Osteoblast (primary cell): ENCODE measurements around the gene CACNA1C. TPM values are rescaled to one million over a fixed set of nuclear protein-coding genes. Genes with fewer than 3 reads are reported as not detected.

Experiments used
- DNase-seq: peaks from one replicate; pipeline ENCODE4 v3.0.0; 2011; ENCODE audit warnings: low spot score, mixed read lengths; ENCODE audit not compliant: insufficient read length; ENCODE audit errors: missing footprints
- H2AFZ ChIP-seq: 2 replicates; pipeline ENCODE4 v1.6.0; 2011; ENCODE audit warnings: mild to moderate bottlenecking, low read length
- H3K27ac ChIP-seq: 2 replicates; pipeline ENCODE4 v1.5.1; 2011; ENCODE audit warnings: mild to moderate bottlenecking, low read depth, low read length, moderate library complexity
- H3K27me3 ChIP-seq: 2 replicates; pipeline ENCODE4 v1.6.0; 2012; ENCODE audit warnings: mild to moderate bottlenecking, control low read depth, inconsistent platforms, low read length, moderate library complexity; ENCODE audit not compliant: insufficient read depth
- H3K36me3 ChIP-seq: 2 replicates; pipeline ENCODE4 v1.5.1; 2011; ENCODE audit warnings: mild to moderate bottlenecking, low read length, control low read depth, moderate library complexity; ENCODE audit not compliant: insufficient read depth
- H3K4me1 ChIP-seq: 2 replicates; pipeline ENCODE4 v1.5.1; 2011; ENCODE audit warnings: mild to moderate bottlenecking, low read length, control low read depth, moderate library complexity; ENCODE audit not compliant: insufficient read depth
- H3K4me2 ChIP-seq: 2 replicates; pipeline ENCODE4 v1.6.0; 2011; ENCODE audit warnings: mild to moderate bottlenecking, low read length; ENCODE audit not compliant: insufficient read depth
- H3K4me3 ChIP-seq: fragments of 200-600 bp; sonication (generic); 3 replicates; pipeline ENCODE4 v1.5.1; 2012; ENCODE audit warnings: mild to moderate bottlenecking, low read length, inconsistent platforms; ENCODE audit not compliant: insufficient read depth
- H3K79me2 ChIP-seq: 2 replicates; pipeline ENCODE4 v1.6.0; 2012; ENCODE audit warnings: mild to moderate bottlenecking, low read length, control low read depth, inconsistent platforms; ENCODE audit not compliant: insufficient read depth
- H3K9me3 ChIP-seq: 2 replicates; pipeline ENCODE4 v1.5.1; 2011; ENCODE audit warnings: low read depth, low read length, control low read depth
- H4K20me1 ChIP-seq: 2 replicates; pipeline ENCODE4 v1.6.0; 2012; ENCODE audit warnings: mild to moderate bottlenecking, low read length, control low read depth; ENCODE audit not compliant: insufficient read depth
- CTCF ChIP-seq: IDR thresholded peaks from 2 replicates; pipeline ENCODE4 v1.5.1; 2011; ENCODE audit warnings: mild to moderate bottlenecking, low read depth, low read length, moderate library complexity; ENCODE audit errors: extremely low read depth
- total RNA-seq: library from RNA; depleted of rRNA; stranded (reverse); fragments of >200 nt; gene quantifications from 2 replicates; pipeline ENCODE4 v1.2.3, GENCODE V29; 2012

CACNA1C gene
- total RNA-seq, 1 donor: 19.2 TPM

- H4K20me1 ChIP-seq: peaks cover 12% of the 10 kb centered on the region
- no peak overlapping the region for H2AFZ ChIP-seq
- DNase-seq: no peak
- no peaks in the 10 kb centered on the region for H3K27me3 ChIP-seq
- no peak for TF ChIP-seq CTCF
- H3K4me1 ChIP-seq: peaks cover 18% of the 10 kb centered on the region
- H3K36me3 ChIP-seq: no peaks in the 10 kb centered on the region
- no peaks in the 10 kb centered on the region for H3K9me3 ChIP-seq
- no peak overlapping the region for H3K4me3 ChIP-seq
- H3K79me2 ChIP-seq: peaks cover 2% of the 10 kb centered on the region
- H3K4me2 ChIP-seq: no peak overlapping the region
- no peak overlapping the region for H3K27ac ChIP-seq
Observed at GRCh38 chr12:2354151-2354991, 301.6 kb downstream of the CACNA1C start.

GRCh38 chr12:2355198-2355597, 302.4 kb downstream of the CACNA1C start:
- no peaks in the 10 kb centered on the region for H3K36me3 ChIP-seq
- no peak overlapping the region for H2AFZ ChIP-seq
- H3K27ac ChIP-seq: no peak overlapping the region
- no peaks in the 10 kb centered on the region for H3K9me3 ChIP-seq
- peaks cover 18% of the 10 kb centered on the region for H3K4me1 ChIP-seq
- H4K20me1 ChIP-seq: peaks cover 12% of the 10 kb centered on the region
- peaks cover 2% of the 10 kb centered on the region for H3K79me2 ChIP-seq
- H3K4me2 ChIP-seq: no peak overlapping the region
- H3K4me3 ChIP-seq: no peak overlapping the region
- DNase-seq: no peak
- TF ChIP-seq CTCF: no peak
- H3K27me3 ChIP-seq: no peaks in the 10 kb centered on the region

GRCh38 chr12:2355604-2356003, 302.8 kb downstream of the CACNA1C start:
- H3K79me2 ChIP-seq: peaks cover 2% of the 10 kb centered on the region
- no peaks in the 10 kb centered on the region for H3K36me3 ChIP-seq
- no peaks in the 10 kb centered on the region for H3K9me3 ChIP-seq
- H2AFZ ChIP-seq: no peak overlapping the region
- H3K4me1 ChIP-seq: peaks cover 18% of the 10 kb centered on the region
- DNase-seq: no peak
- no peak for TF ChIP-seq CTCF
- H3K27ac ChIP-seq: no peak overlapping the region
- peaks cover 12% of the 10 kb centered on the region for H4K20me1 ChIP-seq
- no peak overlapping the region for H3K4me3 ChIP-seq
- H3K27me3 ChIP-seq: no peaks in the 10 kb centered on the region
- no peak overlapping the region for H3K4me2 ChIP-seq

GRCh38 chr12:2356601-2357125, 303.9 kb downstream of the CACNA1C start:
- DNase-seq: no peak
- no peak overlapping the region for H3K27ac ChIP-seq
- peaks cover 12% of the 10 kb centered on the region for H4K20me1 ChIP-seq
- no peaks in the 10 kb centered on the region for H3K9me3 ChIP-seq
- no peak overlapping the region for H3K4me2 ChIP-seq
- no peaks in the 10 kb centered on the region for H3K79me2 ChIP-seq
- H2AFZ ChIP-seq: no peak overlapping the region
- H3K4me1 ChIP-seq: peaks cover 18% of the 10 kb centered on the region
- H3K27me3 ChIP-seq: no peaks in the 10 kb centered on the region
- no peak overlapping the region for H3K4me3 ChIP-seq
- no peak for TF ChIP-seq CTCF
- no peaks in the 10 kb centered on the region for H3K36me3 ChIP-seq
